ENCODE results near the gene KIFC1. TPM values are rescaled to one million over a fixed set of nuclear protein-coding genes. Genes with fewer than 3 reads are reported as not detected.

Gene KIFC1
- total and polyA plus RNA-seq, 9 of the 15 experiments (the other 6 are each of a cell fraction or from before 2014, with no cell fraction given), result 1.3 to 95.2 (median 76.9) TPM

DNA sequence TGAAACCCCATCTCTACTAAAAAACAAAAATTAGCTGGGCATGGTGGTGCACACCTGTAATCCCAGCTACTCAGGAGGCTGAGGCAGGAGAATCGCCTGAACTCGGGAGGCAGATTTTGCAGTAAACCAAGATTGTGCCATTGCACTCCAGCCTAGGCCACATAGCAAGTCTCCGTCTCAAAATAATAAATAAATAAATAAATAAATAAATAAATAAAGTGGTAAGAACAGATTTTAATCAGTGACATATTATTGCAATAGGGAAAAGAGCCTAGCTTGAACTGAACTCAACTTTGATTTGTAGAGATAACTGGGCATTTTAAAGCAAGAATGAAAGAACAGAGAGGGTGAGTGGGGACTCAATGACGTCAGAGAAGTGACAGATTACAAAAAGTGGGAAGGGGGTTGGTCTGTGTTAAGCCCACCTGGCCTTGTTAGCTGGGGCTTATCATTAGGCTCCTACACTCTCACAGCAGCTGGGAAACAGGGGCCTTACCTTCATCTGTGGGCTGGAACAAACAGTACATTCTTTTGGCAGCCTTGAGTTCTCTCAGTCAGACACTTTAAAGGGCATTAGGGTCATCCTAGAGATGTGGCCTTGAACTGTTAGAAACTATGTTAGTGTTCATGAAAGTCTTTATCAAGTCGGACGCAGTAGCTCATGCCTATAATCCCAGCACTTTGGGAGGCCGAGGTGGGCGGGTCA lies 24.5 kb upstream of the KIFC1 start (continued):
- TF ChIP-seq, protein P1, sequence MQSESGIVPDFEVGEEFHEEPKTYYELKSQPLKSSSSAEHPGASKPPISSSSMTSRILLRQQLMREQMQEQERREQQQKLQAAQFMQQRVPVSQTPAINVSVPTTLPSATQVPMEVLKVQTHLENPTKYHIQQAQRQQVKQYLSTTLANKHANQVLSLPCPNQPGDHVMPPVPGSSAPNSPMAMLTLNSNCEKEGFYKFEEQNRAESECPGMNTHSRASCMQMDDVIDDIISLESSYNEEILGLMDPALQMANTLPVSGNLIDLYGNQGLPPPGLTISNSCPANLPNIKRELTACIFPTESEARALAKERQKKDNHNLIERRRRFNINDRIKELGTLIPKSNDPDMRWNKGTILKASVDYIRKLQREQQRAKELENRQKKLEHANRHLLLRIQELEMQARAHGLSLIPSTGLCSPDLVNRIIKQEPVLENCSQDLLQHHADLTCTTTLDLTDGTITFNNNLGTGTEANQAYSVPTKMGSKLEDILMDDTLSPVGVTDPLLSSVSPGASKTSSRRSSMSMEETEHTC (IDR thresholded peaks at IDR 0.05), result no peak
- TF ChIP-seq, protein P2, sequence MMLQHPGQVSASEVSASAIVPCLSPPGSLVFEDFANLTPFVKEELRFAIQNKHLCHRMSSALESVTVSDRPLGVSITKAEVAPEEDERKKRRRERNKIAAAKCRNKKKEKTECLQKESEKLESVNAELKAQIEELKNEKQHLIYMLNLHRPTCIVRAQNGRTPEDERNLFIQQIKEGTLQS (IDR thresholded peaks at IDR 0.05), result peak; percentile 64
- TF ChIP-seq, protein P2 (CRISPR knock-in tag; conservative IDR thresholded peaks at IDR 0.05), result no peak
- no peak for TF ChIP-seq MYNN (IDR thresholded peaks at IDR 0.05)
- TF ChIP-seq MYNN (CRISPR knock-in tag; IDR thresholded peaks at IDR 0.05), result no peak
- no peak for TF ChIP-seq ELF4 (CRISPR knock-in tag; IDR thresholded peaks at IDR 0.05)
- peak; percentile 29; the same call in 1 of the 2 replicates for TF ChIP-seq EGR1 (conservative IDR thresholded peaks at IDR 0.05)
- TF ChIP-seq, protein P3, sequence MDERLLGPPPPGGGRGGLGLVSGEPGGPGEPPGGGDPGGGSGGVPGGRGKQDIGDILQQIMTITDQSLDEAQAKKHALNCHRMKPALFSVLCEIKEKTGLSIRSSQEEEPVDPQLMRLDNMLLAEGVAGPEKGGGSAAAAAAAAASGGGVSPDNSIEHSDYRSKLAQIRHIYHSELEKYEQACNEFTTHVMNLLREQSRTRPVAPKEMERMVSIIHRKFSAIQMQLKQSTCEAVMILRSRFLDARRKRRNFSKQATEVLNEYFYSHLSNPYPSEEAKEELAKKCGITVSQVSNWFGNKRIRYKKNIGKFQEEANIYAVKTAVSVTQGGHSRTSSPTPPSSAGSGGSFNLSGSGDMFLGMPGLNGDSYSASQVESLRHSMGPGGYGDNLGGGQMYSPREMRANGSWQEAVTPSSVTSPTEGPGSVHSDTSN (CRISPR knock-in tag; IDR thresholded peaks at IDR 0.05; ENCODE audit: low read depth), result no peak
- TF ChIP-seq, protein P3 (tag; conservative IDR thresholded peaks at IDR 0.05; ENCODE audit: low read depth), result no peak
- TF ChIP-seq HNRNPUL1 (IDR thresholded peaks at IDR 0.05; ENCODE audit: low read length), result no peak
- TF ChIP-seq ZNF699 (CRISPR knock-in tag; IDR thresholded peaks at IDR 0.05; ENCODE audit: insufficient replicate concordance), result no peak
- TF ChIP-seq TBP (optimal IDR thresholded peaks at IDR 0.05; ENCODE audit: low read depth, low read length), result peak; percentile 90
- no peak for TF ChIP-seq SAP30 (IDR thresholded peaks at IDR 0.05; ENCODE audit: borderline replicate concordance, insufficient read depth, low read depth, low read length, poor library complexity, severe bottlenecking)
- TF ChIP-seq ZNF695 (CRISPR knock-in tag; IDR thresholded peaks at IDR 0.05), result no peak
- no peak for TF ChIP-seq RBM22 (IDR thresholded peaks at IDR 0.05; ENCODE audit: low read depth, low read length, poor library complexity, severe bottlenecking)
- TF ChIP-seq, protein P4, sequence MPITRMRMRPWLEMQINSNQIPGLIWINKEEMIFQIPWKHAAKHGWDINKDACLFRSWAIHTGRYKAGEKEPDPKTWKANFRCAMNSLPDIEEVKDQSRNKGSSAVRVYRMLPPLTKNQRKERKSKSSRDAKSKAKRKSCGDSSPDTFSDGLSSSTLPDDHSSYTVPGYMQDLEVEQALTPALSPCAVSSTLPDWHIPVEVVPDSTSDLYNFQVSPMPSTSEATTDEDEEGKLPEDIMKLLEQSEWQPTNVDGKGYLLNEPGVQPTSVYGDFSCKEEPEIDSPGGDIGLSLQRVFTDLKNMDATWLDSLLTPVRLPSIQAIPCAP (CRISPR knock-in tag; IDR thresholded peaks at IDR 0.05; ENCODE audit: borderline replicate concordance), result no peak
- no peak for TF ChIP-seq MEF2A (IDR thresholded peaks at IDR 0.05; ENCODE audit: control insufficient read depth, low read depth, low read length)
- TF ChIP-seq ATF7 (IDR thresholded peaks at IDR 0.05), result peak; percentile 77
- 0 out of 2 replicates have a peak, but pooled peaks have one; percentile 21 for TF ChIP-seq SP1 (CRISPR knock-in tag; IDR thresholded peaks at IDR 0.05)
- TF ChIP-seq E2F3 (CRISPR knock-in tag; IDR thresholded peaks at IDR 0.05), result no peak
- peak; percentile 42; the same call in 1 of the 2 replicates for TF ChIP-seq DPF2 (IDR thresholded peaks at IDR 0.05)
- TF ChIP-seq, protein P5, sequence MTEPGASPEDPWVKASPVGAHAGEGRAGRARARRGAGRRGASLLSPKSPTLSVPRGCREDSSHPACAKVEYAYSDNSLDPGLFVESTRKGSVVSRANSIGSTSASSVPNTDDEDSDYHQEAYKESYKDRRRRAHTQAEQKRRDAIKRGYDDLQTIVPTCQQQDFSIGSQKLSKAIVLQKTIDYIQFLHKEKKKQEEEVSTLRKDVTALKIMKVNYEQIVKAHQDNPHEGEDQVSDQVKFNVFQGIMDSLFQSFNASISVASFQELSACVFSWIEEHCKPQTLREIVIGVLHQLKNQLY (CRISPR knock-in tag; conservative IDR thresholded peaks at IDR 0.05), result 0 out of 4 replicates have a peak, but pooled peaks of 1 of the 2 experiments have one; percentile 41
- no peak for TF ChIP-seq PTTG1 (tag; IDR thresholded peaks at IDR 0.05; ENCODE audit: low read depth)
